ENCODE data around the gene RAD51B.

RAD51B gene

GRCh38 chr14:68124979-68125731, 305.6 kb downstream of the RAD51B start:
- DNase-seq = no peak

GRCh38 chr14:68127166-68127565, 307.6 kb downstream of the RAD51B start:
- no peak for DNase-seq

GRCh38 chr14:68131907-68132306, 312.3 kb downstream of the RAD51B start:
- no peak for DNase-seq

GRCh38 chr14:68132563-68133121, 313.1 kb downstream of the RAD51B start:
- no peak for DNase-seq

- DNase-seq = no peak
Measured at GRCh38 chr14:68133856-68134255, 314.3 kb downstream of the RAD51B start.

- no peak for DNase-seq
Measured at GRCh38 chr14:68135028-68135427, 315.4 kb downstream of the RAD51B start.

GRCh38 chr14:68135566-68135965, 316.0 kb downstream of the RAD51B start:
- no peak for DNase-seq

- DNase-seq = no peak
Measured at GRCh38 chr14:68137704-68138619, 318.4 kb downstream of the RAD51B start.

GRCh38 chr14:68139431-68140075, 320.0 kb downstream of the RAD51B start:
- no peak for DNase-seq

- DNase-seq = no peak
Measured at GRCh38 chr14:68140076-68140741, 320.6 kb downstream of the RAD51B start.

- no peak for DNase-seq
Measured at GRCh38 chr14:68140806-68141205, 321.2 kb downstream of the RAD51B start.

- no peak for DNase-seq
Measured at GRCh38 chr14:68141281-68142088, 321.9 kb downstream of the RAD51B start.

GRCh38 chr14:68143341-68143841, 323.8 kb downstream of the RAD51B start:
- DNase-seq = no peak

- DNase-seq = no peak
Measured at GRCh38 chr14:68144051-68144681, 324.6 kb downstream of the RAD51B start.

GRCh38 chr14:68145036-68145435, 325.5 kb downstream of the RAD51B start:
- DNase-seq = no peak

GRCh38 chr14:68145539-68145938, 326.0 kb downstream of the RAD51B start:
- DNase-seq = no peak

- no peak for DNase-seq
Measured at GRCh38 chr14:68146818-68147217, 327.2 kb downstream of the RAD51B start.

GRCh38 chr14:68147303-68147702, 327.7 kb downstream of the RAD51B start:
- no peak for DNase-seq

GRCh38 chr14:68148276-68148675, 328.7 kb downstream of the RAD51B start:
- DNase-seq = no peak

- no peak for DNase-seq
Measured at GRCh38 chr14:68148763-68149162, 329.2 kb downstream of the RAD51B start.

- DNase-seq = no peak
Measured at GRCh38 chr14:68153275-68153674, 333.7 kb downstream of the RAD51B start.
